H7 (cell line): ENCODE data around the gene SIRT5. TPM values are rescaled to one million over a fixed set of nuclear protein-coding genes. Genes with fewer than 3 reads are reported as not detected.

ENCODE experiments used
- DNase-seq: peaks from one replicate; pipeline ENCODE4 v3.0.0; 2012
- H3K27me3 ChIP-seq: 2 replicates; pipeline ENCODE4 v1.6.0; 2011; ENCODE audit warnings: mild to moderate bottlenecking, low read length; ENCODE audit not compliant: control insufficient read depth, insufficient read depth
- H3K36me3 ChIP-seq: replicated peaks from 2 replicates; pipeline ENCODE4 v1.5.1; 2011; ENCODE audit warnings: low read length; ENCODE audit not compliant: control insufficient read depth, insufficient read depth
- H3K4me3 ChIP-seq: 2 replicates; pipeline ENCODE4 v1.5.1; 2011; ENCODE audit warnings: low read depth, mild to moderate bottlenecking, control low read depth, low read length, moderate library complexity; ENCODE audit not compliant: insufficient read depth
- total RNA-seq: library from RNA; depleted of rRNA; stranded (reverse); fragments of >200 nt; shearing (Covaris generic); gene quantifications from 2 replicates; pipeline ENCODE4 v1.2.3, GENCODE V29; 2014

SIRT5 gene
- total RNA-seq, 1 experiment from 2014 or later: 9.8 TPM

DNA sequence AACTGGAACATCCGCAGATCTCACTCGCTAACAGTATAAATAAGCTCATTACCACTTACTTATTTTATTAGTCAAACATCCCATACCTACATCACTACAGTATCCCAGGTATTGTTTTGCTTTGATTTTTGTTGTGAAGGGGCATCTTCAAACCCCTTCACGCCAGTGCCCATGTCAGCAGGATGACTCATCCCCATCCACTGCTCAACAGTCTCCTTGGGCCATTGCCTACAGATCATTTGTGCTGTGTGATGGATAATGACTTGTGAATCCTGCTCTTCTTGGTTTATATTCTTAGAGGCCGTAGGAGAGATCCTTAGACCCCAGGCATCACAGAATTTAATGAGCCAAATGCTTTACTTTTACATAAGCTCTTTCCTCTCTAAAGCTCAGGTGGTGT is 8.5 kb upstream of the SIRT5 start:
- Histone ChIP-seq H3K36me3 (no peaks in the 10 kb centered on the region), H3K27me3 (no peaks in the 10 kb centered on the region), H3K4me3 (no peak overlapping the region)
- no peak for DNase-seq

DNA sequence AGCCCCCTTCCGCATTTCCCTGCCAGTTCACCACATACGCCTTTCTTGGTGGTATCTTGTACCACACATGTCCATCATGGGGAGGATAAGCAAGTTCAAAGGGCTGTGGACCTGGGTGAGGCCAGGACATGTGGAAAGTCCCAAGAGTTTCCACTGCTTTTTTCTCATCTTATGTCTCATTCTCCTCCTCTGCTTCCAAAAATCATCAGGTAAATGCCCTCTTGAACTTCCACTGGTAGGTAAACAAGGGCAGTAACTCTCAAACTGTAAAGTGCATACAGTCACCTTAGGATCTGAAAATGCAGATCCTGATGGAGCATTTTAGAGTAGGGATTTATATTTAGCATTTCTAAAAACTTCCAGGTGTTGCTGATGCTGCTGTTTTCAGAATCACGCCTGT is 7.9 kb upstream of the SIRT5 start:
- H3K36me3 ChIP-seq: no peaks in the 10 kb centered on the region
- no peak overlapping the region for H3K4me3 ChIP-seq
- no peaks in the 10 kb centered on the region for H3K27me3 ChIP-seq
- no peak for DNase-seq

DNA sequence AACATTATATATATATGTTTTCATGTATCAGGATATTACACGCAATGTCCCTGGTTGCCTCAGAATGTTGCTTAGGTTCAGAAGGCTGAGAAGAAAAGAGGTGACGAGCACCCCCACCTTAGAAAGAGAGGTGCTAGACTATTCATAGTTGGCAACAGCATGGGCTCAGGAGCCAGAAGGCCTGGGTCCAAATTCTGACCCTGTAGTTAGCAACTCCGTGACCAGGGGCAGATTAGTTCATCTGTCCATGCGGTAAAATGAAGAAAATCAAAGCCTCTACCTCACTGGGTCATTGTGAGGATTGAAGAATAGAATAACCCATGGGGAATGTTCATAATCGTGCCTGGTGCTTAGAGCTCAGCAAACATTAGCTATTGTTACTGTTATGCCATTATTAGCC is 5.4 kb upstream of the SIRT5 start:
- Histone ChIP-seq H3K4me3 (no peak overlapping the region), H3K27me3 (no peaks in the 10 kb centered on the region), H3K36me3 (no peaks in the 10 kb centered on the region)
- DNase-seq: no peak

DNA sequence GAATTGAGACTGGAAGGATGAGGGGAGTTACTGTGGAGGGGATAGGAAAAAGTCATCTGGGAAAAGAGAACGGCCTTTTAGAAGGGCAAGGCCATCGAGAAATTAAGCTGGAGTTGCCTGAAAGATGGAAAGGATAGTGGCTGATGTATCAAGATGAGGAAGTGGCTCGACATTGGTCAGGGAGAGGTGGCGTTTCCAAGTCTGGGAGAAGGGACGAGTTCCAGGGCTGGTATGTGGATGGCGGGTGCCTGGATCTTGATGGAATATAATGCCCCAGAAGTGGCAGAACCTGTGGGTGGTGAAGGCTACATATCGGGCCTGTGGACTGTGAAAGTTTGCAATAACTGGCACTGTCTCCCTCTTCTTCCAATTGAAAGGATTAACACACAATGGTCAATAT is 2.2 kb upstream of the SIRT5 start:
- Histone ChIP-seq H3K27me3 (no peaks in the 10 kb centered on the region), H3K36me3 (no peaks in the 10 kb centered on the region), H3K4me3 (no peak overlapping the region)
- no peak for DNase-seq

DNA sequence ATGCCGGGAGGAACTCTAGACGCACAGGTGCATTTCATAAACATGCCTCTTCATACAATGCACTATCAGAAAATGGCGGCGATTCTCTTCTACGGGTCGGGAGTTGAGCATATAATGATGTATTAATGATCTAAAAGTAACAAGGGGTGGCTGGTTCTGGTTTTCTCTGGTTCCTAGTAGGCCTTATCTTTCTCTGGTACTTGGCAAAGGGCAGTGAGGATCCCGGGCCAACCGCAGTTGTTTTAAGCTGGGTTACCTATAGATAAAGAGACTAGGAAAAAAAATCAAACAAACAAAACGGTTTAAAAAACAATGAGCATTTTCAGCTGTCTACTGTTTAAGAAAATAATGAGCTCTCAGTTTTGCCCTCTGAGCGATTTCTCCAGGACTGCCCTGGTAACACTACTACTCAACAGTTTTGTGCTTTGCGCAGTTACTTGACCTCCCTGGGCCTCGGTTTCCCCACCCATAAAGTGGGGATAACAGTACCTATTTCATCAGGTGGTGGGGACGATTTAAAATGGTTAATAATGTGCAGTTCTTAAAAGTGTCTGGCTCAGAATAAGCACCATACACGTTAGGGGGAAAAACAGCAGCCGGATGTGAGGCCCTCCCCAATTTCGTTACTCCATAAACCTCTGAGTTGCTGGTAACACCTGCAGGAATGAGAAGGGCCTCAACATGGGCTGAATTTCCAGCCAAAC is 1.3 kb upstream of the SIRT5 start:
- DNase-seq: no peak
- no peaks in the 10 kb centered on the region for H3K36me3 ChIP-seq
- H3K27me3 ChIP-seq: no peaks in the 10 kb centered on the region
- peak overlapping the region; percentile 58 for H3K4me3 ChIP-seq

DNA sequence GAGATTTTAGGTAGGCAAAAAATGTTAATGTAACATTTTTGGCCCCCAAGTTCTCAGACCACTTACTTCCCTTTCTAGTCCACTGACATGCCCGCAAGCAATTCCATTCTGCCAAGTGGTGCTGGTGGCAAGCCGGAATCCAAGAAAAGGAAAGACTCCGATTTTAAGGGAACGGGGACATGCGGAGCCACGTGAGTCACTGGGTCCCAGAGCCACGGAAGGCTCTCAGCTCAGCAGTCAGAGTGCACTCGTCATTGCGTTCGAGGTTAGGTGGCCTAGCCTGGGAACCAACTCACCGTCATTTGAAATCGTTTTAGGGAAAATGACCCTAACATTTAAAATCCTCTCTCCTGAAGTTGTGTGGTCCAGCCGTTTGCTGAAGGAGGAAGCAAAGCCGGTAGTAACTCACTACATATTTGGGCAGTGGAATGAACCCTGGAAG is 711 bp upstream of the SIRT5 start:
- Histone ChIP-seq H3K36me3 (no peaks in the 10 kb centered on the region), H3K4me3 (peak overlapping the region; percentile 58), H3K27me3 (no peaks in the 10 kb centered on the region)
- DNase-seq: peak; percentile 30

DNA sequence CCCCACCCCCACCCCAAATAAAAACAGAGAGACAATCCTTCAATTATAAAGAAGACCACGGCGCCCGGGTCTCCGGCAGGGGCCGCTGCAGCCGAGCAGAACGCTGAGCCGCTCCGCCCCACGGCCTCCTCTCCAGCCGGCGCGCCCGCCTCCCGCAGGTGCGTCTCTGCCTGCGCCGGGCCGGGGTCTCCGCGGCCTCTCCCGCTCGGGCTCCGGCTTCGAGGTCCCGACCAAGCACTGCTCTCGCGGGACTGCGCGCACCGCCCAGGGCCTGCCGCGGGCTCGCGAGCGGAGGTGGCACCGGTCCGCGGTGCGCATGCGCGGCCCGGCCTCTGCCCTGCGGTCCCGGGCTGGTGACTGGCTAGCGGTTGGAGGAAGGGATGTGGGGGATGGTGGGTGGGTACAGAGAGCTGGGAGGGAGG is 241 bp upstream of the SIRT5 start:
- Histone ChIP-seq H3K36me3 (no peaks in the 10 kb centered on the region), H3K4me3 (peak overlapping the region; percentile 58), H3K27me3 (no peaks in the 10 kb centered on the region)
- peak; percentile 97 for DNase-seq

DNA sequence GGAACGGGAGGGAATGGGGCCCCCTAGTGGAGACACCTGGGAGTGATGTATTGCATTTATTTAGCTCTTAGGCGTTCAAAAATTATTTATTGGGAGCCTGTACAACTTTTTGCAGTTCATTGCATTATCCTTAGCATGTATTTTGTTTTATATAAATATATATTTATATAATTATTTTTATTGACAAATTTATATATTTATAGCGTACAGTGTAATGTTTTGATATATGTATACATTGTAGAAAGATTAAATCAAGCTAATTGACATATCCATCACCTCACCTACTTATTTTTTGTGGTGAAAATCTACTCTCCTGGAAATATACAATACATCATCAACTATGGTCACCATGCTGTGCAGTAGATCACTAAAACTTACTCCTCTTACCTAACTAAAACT is 975 bp downstream of the SIRT5 start:
- Histone ChIP-seq H3K36me3 (no peaks in the 10 kb centered on the region; the same call in 1 of the 2 replicates), H3K27me3 (no peaks in the 10 kb centered on the region), H3K4me3 (peak overlapping the region; percentile 58)
- no peak for DNase-seq

DNA sequence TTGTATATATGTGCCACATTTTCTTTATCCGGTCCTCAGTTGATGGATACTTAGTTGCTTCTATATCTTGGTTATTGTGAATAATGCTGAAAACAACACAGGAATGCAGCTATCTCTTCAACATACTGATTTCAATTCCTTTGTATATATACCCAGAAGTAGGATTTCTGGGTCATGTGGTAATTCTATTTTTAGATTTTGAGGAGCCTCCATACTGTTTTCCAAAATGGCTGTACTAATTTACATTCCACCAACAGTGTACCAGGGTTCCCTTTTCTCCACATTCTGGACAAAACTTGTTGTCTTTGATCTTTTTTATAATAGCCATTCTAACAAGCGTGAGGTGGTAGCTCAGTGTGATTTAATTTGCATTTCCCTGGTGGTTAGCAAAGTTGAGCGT is 1.6 kb downstream of the SIRT5 start:
- Histone ChIP-seq H3K36me3 (no peaks in the 10 kb centered on the region; the same call in 1 of the 2 replicates), H3K27me3 (no peaks in the 10 kb centered on the region), H3K4me3 (no peak overlapping the region)
- DNase-seq: no peak

DNA sequence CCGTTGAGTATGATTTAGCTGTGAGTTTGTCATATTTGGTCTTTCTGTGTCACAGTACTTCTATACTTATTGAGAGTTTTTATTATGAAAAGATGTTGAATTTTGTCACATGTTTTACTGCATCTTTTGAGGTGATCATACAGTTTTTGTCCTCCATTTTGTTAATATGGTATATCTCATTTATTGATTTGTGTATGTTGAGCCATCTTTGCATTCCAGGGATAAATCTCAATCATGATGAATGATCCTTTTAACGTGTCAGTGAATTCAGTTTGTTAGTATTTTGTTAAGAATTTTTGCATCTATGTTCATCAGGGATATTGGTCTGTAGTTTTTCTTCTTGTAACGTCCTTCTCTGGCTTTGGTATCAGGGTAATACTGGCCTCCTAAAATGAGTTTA is 3.5 kb downstream of the SIRT5 start:
- Histone ChIP-seq H3K36me3 (peaks cover 2% of the 10 kb centered on the region), H3K4me3 (no peak overlapping the region), H3K27me3 (no peaks in the 10 kb centered on the region)
- DNase-seq: no peak

DNA sequence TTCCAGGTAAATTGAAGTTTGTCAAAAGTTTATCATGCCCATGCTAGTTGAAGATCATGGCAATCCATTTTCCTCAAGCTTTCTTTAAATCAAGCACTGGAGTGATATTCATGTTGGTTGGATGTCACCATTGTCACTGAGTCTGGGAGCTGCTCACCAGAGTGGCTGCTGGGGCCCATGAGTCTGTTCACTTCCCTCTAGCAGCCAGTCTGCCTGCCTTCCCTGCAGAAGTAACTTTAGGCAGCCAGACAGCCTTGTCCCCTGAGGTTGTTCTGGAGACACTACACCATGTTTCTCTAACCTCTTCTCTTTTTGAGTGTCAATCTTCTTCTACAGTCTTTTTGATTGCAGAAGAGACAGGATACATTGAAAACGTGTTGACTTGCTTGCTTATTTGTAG is 5.5 kb downstream of the SIRT5 start:
- Histone ChIP-seq H3K36me3 (peaks cover 4% of the 10 kb centered on the region), H3K27me3 (no peaks in the 10 kb centered on the region), H3K4me3 (no peak overlapping the region)
- no peak for DNase-seq

DNA sequence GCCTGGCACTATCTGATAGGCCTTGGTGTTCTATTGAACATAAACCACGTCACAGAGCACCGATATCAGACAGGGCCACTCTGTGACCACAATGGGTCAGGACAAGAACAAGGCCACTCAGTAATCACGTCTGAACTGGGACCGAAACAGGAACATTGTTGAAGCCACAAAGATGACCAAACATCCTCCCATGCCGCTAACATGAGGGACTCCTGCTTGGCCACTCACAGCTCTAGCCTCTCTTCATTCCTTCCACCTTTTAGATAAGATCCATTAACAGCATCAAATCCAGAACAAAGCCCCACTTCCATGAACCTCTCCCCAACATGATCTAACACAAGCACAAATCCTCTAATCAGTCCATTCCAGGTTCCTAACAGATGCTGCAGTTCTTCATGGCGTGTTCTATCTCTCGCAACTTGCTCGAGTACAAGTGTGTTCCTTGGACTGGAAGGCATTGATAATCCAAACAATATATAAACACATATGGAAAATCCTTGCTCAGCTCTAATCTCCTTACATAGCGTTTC is 7.4 kb downstream of the SIRT5 start:
- Histone ChIP-seq H3K4me3 (no peak overlapping the region), H3K27me3 (no peaks in the 10 kb centered on the region), H3K36me3 (peaks cover 5% of the 10 kb centered on the region)
- DNase-seq: no peak

DNA sequence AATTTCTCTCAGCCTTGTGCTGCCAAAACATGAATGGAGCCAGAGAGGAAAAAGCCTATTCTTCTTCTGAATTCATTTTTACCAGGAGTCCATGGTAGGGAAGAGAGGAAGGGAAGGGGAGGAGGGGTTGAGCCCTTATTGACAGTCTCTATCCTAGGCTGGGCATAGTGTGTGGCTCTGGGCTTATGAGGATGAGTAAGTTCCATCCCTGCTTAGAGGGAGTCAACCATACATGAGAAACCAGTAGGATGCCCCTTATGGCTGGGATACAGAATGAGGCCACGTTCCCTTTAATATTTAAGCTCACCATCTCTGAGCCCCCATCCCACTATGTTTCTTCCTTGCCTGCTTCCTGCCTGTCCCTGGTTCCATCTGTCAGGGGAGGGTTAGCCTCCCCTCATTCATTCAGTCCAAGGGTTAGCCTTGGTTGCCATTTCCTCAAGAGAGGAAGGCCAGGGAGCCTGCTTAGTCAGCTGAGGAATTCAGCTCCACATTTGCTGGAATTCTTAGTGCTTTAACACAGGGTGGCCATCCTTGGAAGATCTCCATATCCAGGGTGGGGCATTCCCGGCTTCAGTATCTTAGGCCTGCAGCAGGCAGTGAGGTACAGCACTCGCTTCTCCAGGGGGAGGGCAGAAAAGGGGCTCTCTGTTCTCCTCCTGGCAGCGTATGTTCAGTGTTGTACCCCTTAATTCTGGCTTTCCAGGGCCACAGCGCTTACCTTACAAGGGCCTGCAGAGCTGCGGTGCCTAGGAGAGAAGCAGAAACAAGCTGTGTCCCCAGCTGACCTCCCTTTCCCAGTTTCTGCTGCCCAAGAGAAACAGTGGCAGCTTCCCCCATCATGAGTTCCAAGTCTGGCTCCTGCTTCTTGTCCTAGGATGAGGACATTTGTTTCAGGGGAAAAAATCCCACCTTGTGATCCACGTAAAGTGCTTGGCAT is 12.5 kb downstream of the SIRT5 start:
- no peak overlapping the region for H3K4me3 ChIP-seq
- no peak for DNase-seq
- no peaks in the 10 kb centered on the region for H3K27me3 ChIP-seq
- peaks cover 6% of the 10 kb centered on the region for H3K36me3 ChIP-seq

DNA sequence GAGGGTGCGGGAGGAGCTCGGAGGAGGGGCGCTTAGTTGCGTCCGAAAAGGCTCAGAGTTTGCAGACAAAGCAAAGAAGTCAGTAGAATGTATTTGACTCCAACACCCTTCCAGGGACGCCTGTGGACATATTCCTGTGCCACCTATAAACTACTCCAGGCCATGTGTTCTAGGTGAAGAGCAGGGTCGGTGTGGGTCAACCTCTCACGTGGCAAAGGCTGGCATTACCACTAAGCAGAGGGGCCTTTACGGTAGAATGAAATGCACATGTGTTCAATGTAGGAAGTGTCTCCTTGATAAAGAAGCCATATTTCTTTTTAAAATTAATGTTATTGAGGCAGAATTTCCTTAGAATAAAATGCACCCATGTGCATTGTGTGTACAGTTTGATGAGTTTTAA is 15.4 kb downstream of the SIRT5 start:
- Histone ChIP-seq H3K27me3 (no peaks in the 10 kb centered on the region), H3K4me3 (no peak overlapping the region), H3K36me3 (peaks cover 8% of the 10 kb centered on the region)
- no peak for DNase-seq
